NT2/D1 (cell line): Measurements from ENCODE around the gene CREB3L2.

Source experiments
- DNase-seq: peaks from one replicate; pipeline ENCODE4 v3.0.0-alpha.2; 2011; ENCODE audit warnings: low read depth, low spot score
- H3K27me3 ChIP-seq: 2 replicates; pipeline ENCODE4 v1.6.0; 2011; ENCODE audit warnings: mild to moderate bottlenecking; ENCODE audit not compliant: insufficient read length, insufficient read depth
- H3K36me3 ChIP-seq: 2 replicates; pipeline ENCODE4 v1.6.1; 2011; ENCODE audit warnings: mild to moderate bottlenecking, low read length, mixed read lengths; ENCODE audit not compliant: insufficient read depth, insufficient read length
- H3K4me1 ChIP-seq: 2 replicates; pipeline ENCODE4 v1.5.1; 2011; ENCODE audit not compliant: insufficient read depth, insufficient read length
- H3K4me3 ChIP-seq: 2 replicates; pipeline ENCODE4 v1.5.1; 2011; ENCODE audit warnings: low read depth; ENCODE audit not compliant: insufficient read length
- H3K9ac ChIP-seq: 2 replicates; pipeline ENCODE4 v1.6.0; 2011; ENCODE audit warnings: low read depth; ENCODE audit not compliant: insufficient read length
- H3K9me3 ChIP-seq: 2 replicates; pipeline ENCODE4 v1.5.1; 2011; ENCODE audit warnings: mild to moderate bottlenecking, low read length; ENCODE audit not compliant: insufficient read depth
- SUZ12 ChIP-seq: IDR thresholded peaks from 2 replicates; pipeline ENCODE4 v1.6.1; 2011; ENCODE audit not compliant: insufficient read length, insufficient read depth; ENCODE audit errors: extremely low read depth
- YY1 ChIP-seq: IDR thresholded peaks from 2 replicates; pipeline ENCODE4 v1.6.1; 2011; ENCODE audit not compliant: insufficient read length, insufficient read depth
- ZNF274 ChIP-seq: IDR thresholded peaks from 2 replicates; pipeline ENCODE4 v1.6.1; 2011; ENCODE audit warnings: mild to moderate bottlenecking, low read depth, low read length

CREB3L2 gene

DNA sequence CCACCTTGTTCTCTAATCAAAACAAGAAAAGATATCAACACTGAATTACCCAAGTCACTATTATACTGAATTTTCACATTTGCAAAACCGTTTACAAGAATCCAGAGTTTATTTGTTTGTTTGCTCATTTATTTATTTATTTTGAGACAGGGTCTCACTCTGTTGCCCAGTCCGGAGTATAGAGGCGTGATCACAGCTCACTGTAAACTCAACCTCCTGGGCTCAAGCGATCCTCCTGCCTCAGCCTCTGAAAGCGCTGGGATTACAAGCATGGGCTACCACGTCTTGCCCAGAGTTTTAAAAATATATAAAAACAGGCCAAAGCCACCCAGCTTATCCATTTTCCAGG is 8.5 kb downstream of the CREB3L2 start:
- Histone ChIP-seq H3K4me3 (no peak overlapping the region), H3K4me1 (no peaks in the 10 kb centered on the region), H3K36me3 (peaks cover 10% of the 10 kb centered on the region), H3K9ac (no peak overlapping the region), H3K27me3 (no peaks in the 10 kb centered on the region), H3K9me3 (no peaks in the 10 kb centered on the region)
- DNase-seq, result no peak
- TF ChIP-seq YY1 (no peak), SUZ12 (no peak), ZNF274 (no peak)

GRCh38 chr7:137992550-137993394 is 9.1 kb downstream of the CREB3L2 start:
- TF ChIP-seq SUZ12 (no peak), YY1 (no peak), ZNF274 (no peak)
- Histone ChIP-seq H3K36me3 (peaks cover 7% of the 10 kb centered on the region), H3K27me3 (no peaks in the 10 kb centered on the region), H3K4me3 (no peak overlapping the region), H3K9me3 (no peaks in the 10 kb centered on the region), H3K9ac (no peak overlapping the region), H3K4me1 (no peaks in the 10 kb centered on the region)
- DNase-seq, result no peak

DNA sequence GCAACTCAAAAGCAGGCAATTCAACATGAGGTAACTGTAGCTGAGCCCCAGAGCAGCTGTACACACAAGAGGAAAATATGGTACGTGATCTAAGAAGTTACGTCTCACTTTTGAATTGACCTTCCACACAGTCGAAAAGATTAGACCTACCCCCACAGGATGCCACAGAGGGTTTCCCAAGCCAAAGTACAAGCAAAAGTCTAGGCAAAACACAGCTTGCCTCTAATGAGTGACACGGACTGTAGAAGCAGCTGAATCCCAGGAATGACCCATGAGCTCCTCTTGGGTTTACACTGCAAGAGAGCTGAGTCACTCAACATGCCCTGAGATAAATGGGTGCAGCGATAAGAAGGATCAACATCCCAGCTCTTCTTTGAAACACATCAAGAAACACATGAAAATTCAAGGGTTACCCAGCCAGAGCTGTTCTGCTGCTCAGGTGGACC is 9.8 kb downstream of the CREB3L2 start:
- Histone ChIP-seq H3K4me1 (no peaks in the 10 kb centered on the region), H3K9me3 (no peaks in the 10 kb centered on the region), H3K27me3 (no peaks in the 10 kb centered on the region), H3K36me3 (peaks cover 7% of the 10 kb centered on the region), H3K4me3 (no peak overlapping the region), H3K9ac (no peak overlapping the region)
- DNase-seq, result no peak
- TF ChIP-seq SUZ12 (no peak), ZNF274 (no peak), YY1 (no peak)

DNA sequence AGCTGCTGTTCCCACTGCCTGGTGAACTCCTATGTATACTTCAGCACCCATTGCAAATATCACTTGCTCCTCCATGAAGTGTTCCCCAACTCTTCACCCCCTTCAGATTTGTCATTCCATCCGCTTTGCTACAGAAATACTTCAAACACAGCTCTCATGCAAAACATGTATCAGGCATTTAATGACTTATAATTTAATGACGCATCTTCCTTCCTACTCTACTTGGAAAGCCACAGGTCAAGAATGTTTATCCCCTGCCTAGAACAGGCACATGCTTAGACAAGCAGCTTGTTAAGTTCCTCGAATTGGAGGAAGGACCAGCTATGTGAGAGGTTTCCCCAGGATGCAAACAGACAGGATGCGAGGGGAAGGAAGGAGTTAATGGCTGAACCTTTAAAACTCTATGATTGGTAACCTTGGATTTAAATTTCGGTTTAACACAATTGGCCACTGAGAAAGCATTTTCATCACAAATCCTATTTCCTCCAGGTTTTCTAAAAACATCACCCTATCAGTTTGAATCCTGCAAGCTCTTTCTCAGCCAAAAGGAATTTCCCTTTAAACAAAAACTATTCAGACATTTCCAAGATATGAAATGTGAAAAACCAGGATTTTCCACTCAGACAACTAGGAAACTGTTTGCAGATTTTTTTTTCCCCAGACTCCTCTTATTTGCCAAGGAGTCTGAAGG is 11.5 kb downstream of the CREB3L2 start:
- no peaks in the 10 kb centered on the region for H3K27me3 ChIP-seq
- no peak overlapping the region for H3K9ac ChIP-seq
- H3K4me1 ChIP-seq, result no peaks in the 10 kb centered on the region
- no peaks in the 10 kb centered on the region for H3K9me3 ChIP-seq
- no peaks in the 10 kb centered on the region for H3K36me3 ChIP-seq
- TF ChIP-seq SUZ12 (no peak), ZNF274 (no peak), YY1 (no peak)
- no peak overlapping the region for H3K4me3 ChIP-seq
- DNase-seq, result no peak

GRCh38 chr7:137989590-137989989 is 12.3 kb downstream of the CREB3L2 start:
- no peaks in the 10 kb centered on the region for H3K36me3 ChIP-seq
- no peak overlapping the region for H3K9ac ChIP-seq
- TF ChIP-seq ZNF274, result no peak
- TF ChIP-seq YY1, result no peak
- no peak for TF ChIP-seq SUZ12

DNA sequence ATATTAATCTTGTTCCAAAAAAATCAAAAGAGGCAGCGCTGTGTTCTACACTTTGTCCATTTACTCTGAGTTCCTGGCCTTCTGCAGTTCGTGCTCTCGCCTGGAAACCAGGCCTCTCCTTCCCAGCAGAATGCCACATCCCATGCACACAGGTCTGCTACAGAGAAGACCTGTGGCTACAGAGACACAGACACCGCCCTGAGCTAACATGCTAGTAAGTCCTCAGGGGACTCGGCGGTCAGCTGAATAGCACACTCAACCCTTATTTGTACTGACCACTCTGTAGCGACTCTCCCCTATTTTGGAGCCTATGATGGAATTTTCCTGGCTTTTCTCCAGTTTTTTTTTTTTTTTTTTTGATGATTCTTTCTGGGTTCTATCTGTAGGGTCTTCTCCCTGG is 12.8 kb downstream of the CREB3L2 start:
- Histone ChIP-seq H3K9ac (no peak overlapping the region), H3K27me3 (no peaks in the 10 kb centered on the region), H3K4me1 (no peaks in the 10 kb centered on the region), H3K4me3 (no peak overlapping the region), H3K36me3 (no peaks in the 10 kb centered on the region), H3K9me3 (no peaks in the 10 kb centered on the region)
- no peak for DNase-seq
- TF ChIP-seq ZNF274 (no peak), SUZ12 (no peak), YY1 (no peak)

More at GRCh38 chr7:137989590-137989989, 12.3 kb downstream of the CREB3L2 start:
- DNase-seq, result no peak
- Histone ChIP-seq H3K4me1 (no peaks in the 10 kb centered on the region), H3K9me3 (no peaks in the 10 kb centered on the region), H3K27me3 (no peaks in the 10 kb centered on the region), H3K4me3 (no peak overlapping the region)

- Histone ChIP-seq H3K4me3 (no peak overlapping the region), H3K9ac (no peak overlapping the region), H3K36me3 (peaks cover 3% of the 10 kb centered on the region), H3K9me3 (no peaks in the 10 kb centered on the region; the same call in 1 of the 2 replicates), H3K4me1 (no peaks in the 10 kb centered on the region), H3K27me3 (no peaks in the 10 kb centered on the region)
- DNase-seq, result no peak
- TF ChIP-seq YY1 (no peak), SUZ12 (no peak), ZNF274 (no peak)
These were observed 13.9 kb downstream of the CREB3L2 start for GRCh38 chr7:137987968-137988367.
